HG03457 (cell line): ENCODE measurements around the gene MYCBP2.
"Not testable (repeated sequence)": the region's sequence is repeated elsewhere in the genome, so short reads cannot be mapped to it uniquely, and the experiment has no call there.

Experiments used
- ATAC-seq: cut with Tn5 transposase; IDR thresholded peaks from one replicate; pipeline ENCODE4 v1.9.1; 2021; ENCODE audit warnings: moderate number of reproducible peaks; ENCODE audit not compliant: unreplicated experiment

The MYCBP2 gene

DNA sequence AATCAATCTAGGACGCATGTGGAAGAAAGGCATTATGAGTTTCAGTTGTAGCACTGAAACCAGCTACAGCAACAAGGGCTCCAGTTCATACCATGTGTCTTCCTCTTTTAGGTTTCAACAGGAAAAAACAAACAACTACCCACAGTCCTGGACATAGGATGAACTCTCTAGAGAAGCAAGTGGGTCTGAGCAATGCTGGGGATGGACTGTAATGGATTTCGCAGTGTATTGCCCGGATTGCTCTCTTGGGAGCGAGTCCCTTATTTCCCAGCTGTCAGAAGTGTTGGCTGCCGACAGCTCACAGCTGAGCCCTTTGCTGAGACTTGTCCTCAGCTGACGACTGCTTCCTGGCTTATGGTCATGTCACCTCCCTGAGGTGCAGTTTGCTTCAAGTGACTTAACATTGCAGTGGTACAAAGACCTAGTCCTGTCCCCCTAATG lies 12.1 kb upstream of the MYCBP2 start:
- ATAC-seq: peak; percentile 52

- ATAC-seq: peak; percentile 26
These were observed 11.4 kb upstream of the MYCBP2 start for GRCh38 chr13:77338329-77338728.

DNA sequence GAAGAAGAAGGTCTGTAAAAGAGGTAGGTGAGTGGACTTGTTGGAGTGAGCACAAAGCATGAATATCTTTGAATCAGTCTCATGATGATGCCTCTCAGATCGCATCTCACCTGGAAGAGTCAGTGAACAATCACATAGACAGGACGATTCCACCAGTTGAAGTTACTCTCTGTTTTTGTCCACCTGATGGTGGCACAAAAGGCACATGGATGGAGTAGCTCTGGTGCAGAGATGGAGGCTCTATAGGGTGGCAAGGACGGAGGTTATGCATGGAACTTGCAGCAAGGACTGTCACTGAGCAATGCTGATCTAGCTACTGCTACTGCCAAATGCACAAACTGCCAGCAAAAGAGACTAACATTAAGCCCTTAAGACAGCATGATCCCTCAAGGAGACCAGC lies 10.3 kb upstream of the MYCBP2 start:
- ATAC-seq: no peak

DNA sequence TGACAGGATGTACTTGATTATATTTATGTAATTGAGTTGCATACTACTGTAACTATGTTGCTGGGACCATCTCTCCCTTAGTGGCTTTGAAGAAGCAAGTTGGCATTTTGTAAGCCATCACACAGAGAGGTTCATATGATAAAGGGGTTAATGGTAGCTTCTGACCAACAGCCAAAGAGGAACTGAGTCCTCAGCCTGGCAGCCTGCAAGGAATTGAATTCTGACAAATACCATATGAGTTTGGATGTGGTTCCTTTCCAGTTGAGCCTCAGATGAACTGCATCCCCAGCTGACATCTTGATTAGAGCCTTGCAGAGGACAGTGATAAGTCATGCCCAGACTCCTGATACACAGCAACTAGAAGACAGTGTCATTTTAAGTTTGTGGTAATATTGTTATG lies 8.6 kb upstream of the MYCBP2 start:
- ATAC-seq: no peak

- no peak for ATAC-seq
These were observed 6.7 kb upstream of the MYCBP2 start for GRCh38 chr13:77333594-77333993.

- ATAC-seq: no peak
These were observed 4.5 kb upstream of the MYCBP2 start for GRCh38 chr13:77331421-77331820.

DNA sequence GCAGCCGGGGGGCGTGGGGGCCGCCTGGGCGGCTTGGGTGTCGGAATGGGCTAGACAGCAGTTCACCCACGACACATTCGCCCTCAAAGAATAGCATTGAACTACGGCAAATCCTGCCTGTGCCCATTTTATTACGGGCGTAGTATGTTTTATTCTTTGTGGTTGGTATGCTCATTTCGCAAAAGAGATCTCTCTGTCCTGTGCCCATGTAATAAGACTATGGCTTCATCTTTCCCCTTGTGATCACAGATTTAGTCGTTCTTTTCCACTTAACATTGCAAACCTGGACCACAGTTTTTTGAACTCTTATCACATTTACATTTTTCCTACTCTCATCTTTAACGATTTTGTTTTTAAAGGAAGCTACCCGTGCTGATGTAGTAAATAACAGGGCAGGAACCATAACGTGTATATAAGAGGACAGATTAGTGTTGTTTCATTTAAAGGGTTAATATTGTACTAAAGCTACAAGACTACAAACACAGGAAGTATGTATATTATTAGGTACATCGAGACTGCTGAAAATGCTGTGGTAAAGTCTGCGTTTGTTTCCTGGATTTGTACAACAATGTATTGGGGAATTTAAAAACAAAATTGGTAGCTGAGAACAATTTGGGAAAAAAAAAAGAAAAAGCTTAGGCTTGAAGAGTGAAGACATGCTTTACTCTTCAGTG lies 3.2 kb upstream of the MYCBP2 start:
- peak; percentile 1 for ATAC-seq

DNA sequence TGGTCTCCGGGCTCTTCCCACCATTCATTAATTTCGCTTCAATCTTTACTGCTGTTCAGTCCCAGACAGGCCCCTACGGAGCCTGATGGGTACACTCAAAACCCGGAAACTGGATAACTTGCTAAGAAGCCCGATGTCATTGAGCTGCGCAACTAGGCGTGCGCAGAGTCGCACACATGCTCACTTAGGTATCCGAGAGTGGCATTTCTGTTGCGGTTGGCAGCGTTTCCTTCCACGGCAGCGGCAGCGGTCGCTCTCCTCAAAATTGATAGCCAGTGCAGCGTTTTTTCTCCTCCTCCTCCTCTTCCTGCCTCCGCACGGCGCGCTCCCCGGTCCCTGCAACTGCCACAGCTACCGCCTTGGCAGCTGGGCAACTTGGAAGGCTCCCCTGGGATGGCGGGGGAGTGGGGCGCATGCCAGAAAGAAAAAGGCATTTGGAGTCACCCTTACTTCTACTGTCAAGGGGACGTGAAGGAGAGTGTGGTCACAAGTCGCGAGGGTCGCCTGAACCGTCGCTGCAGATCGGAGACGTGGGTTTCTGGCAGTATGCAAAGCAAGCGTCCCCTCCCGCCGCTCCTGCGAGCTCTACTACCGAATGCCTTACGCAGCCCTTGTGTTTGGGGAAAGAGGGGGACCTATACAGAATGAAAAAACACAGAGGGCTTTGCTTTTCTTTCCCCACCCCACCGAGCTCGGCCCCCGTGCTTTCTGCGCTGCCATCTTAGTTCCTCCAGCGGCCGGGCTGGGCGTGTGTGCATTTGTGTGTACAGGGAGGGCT lies 2.4 kb upstream of the MYCBP2 start:
- ATAC-seq: peak; percentile 53

DNA sequence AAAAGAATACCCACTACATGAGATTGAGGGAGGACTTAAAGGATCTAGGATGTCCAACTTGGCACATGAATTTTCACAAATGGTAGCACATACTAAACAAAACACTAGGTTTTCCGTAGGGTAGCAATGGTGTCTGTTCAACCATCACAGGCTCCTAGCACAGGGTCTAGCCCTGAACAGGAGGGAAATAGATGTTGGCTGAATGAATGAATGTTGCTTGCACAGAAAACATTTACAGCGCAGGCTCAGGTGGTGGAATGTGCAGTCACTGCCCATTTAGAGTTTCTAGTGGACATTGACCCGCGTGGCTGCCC lies 1.9 kb upstream of the MYCBP2 start:
- ATAC-seq: peak; percentile 4

GRCh38 chr13:77325371-77325980 lies 1.4 kb downstream of the MYCBP2 start:
- no peak for ATAC-seq

DNA sequence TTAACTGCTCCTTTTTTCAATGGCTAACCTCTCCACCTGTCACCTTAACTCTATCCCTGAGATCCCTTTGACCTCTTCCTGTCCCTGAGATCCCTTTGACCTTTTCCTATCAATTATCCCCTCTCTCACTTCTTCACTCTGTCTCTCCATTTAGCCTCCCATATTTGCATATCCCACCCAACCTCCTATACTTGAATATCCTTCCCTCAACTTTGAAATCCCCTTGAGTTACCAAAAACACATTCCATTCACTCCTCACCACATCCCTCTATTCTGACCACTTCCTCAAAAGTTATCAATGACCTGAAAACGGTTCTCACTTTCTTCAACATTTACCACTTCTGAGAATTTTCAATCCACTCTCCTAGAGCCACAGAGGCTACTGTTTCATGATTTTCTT lies 3.0 kb downstream of the MYCBP2 start:
- ATAC-seq: no peak

- no peak for ATAC-seq
These were observed 7.4 kb downstream of the MYCBP2 start for GRCh38 chr13:77319536-77319935.

- ATAC-seq: no peak
These were observed 8.2 kb downstream of the MYCBP2 start for GRCh38 chr13:77318741-77319140.

GRCh38 chr13:77316430-77316829 lies 10.5 kb downstream of the MYCBP2 start:
- ATAC-seq: no peak

GRCh38 chr13:77315509-77315908 lies 11.4 kb downstream of the MYCBP2 start:
- not testable (repeated sequence) for ATAC-seq

- no peak for ATAC-seq
These were observed 13.0 kb downstream of the MYCBP2 start for GRCh38 chr13:77313923-77314322.

GRCh38 chr13:77312311-77312710 lies 14.6 kb downstream of the MYCBP2 start:
- no peak for ATAC-seq

GRCh38 chr13:77310579-77311279 lies 16.2 kb downstream of the MYCBP2 start:
- ATAC-seq: no peak

- no peak for ATAC-seq
These were observed 16.7 kb downstream of the MYCBP2 start for GRCh38 chr13:77310161-77310560.

DNA sequence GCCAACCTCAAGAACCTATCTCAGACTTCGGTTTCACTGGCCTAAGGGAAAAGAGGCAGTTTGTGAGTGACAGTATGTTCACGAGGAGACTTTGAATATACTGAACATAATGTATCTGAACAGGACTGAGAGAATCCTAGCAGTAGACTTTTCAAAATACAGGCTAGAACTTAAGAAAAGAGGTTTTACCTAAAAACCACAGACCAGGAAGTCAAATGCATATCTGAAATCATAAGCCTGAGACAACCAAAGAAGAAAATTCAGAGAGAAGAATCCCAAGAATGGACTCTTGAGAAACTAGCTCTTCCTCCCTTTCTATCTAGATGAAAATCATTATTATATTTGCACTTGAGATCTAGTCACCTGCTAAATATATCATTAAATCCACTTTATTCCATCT lies 17.6 kb downstream of the MYCBP2 start:
- no peak for ATAC-seq

DNA sequence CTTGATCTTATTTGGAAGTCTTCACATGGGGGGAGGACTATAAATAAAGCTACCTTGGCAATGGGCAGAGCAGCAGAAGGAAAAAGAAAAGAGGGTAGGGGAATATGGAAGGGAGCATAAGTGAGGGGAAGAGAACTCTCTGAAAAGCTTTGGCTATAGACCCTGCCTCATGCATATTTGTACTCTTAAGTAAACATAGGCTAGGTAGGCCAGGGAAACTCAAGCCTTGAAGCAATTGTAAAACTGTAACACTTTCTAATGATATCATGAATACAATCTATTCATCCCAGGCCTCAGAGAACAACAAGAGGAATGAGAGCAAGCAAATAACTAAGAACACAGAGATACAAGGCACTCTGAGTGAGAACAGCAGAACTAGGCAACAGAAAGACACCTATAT lies 20.4 kb downstream of the MYCBP2 start:
- ATAC-seq: no peak

DNA sequence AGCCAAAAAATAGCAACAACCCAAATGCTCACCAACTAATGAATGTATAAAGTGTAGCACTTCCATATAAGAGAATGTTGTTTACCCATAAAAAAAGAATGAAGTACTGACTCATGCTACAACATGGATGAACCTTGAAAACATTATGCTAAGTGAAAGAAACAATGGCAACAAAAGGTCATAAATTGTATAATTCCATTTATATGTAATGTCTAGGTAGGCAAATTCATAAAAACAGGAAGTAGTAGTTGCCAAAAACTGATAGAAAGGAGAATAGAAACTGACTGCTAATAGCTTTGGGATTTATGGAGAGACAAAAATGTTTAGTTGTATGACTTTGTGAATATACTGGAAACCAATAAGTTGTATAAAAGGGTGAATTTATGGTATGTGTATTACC lies 21.6 kb downstream of the MYCBP2 start:
- ATAC-seq: no peak
